H9 (cell line): Measurements from ENCODE around the gene MIGA2. TPM values are rescaled to one million over a fixed set of nuclear protein-coding genes. Genes with fewer than 3 reads are reported as not detected.

Experiments used
- DNase-seq: peaks from one replicate; pipeline ENCODE4 v3.0.0-alpha.2; 2017
- H2AFZ ChIP-seq: one replicate; pipeline ENCODE4 v1.6.1; 2013; ENCODE audit warnings: mild to moderate bottlenecking, low read length, control low read depth, moderate library complexity
- H2AK5ac ChIP-seq: 2 replicates; pipeline ENCODE4 v1.6.1; 2013; ENCODE audit warnings: low read length, control low read depth, mixed read lengths; ENCODE audit not compliant: insufficient read length
- H2BK120ac ChIP-seq: one replicate; pipeline ENCODE4 v1.6.1; 2013; ENCODE audit warnings: low read depth, mild to moderate bottlenecking, low read length, control low read depth, inconsistent platforms; ENCODE audit not compliant: poor library complexity, severe bottlenecking
- H2BK12ac ChIP-seq: 2 replicates; pipeline ENCODE4 v1.6.1; 2013; ENCODE audit warnings: low read length, control low read depth, mixed read lengths, low read depth; ENCODE audit not compliant: insufficient read length
- H2BK15ac ChIP-seq: 2 replicates; pipeline ENCODE4 v1.6.1; 2013; ENCODE audit warnings: low read depth, low read length, control low read depth
- H2BK20ac ChIP-seq: one replicate; pipeline ENCODE4 v1.6.1; 2013; ENCODE audit warnings: low read depth, mild to moderate bottlenecking, low read length, control low read depth, inconsistent platforms; ENCODE audit not compliant: poor library complexity, severe bottlenecking
- H2BK5ac ChIP-seq: 2 replicates; pipeline ENCODE4 v1.6.1; 2013; ENCODE audit warnings: low read length, control low read depth, mixed read lengths; ENCODE audit not compliant: insufficient read length
- H3K14ac ChIP-seq: 2 replicates; pipeline ENCODE4 v1.6.1; 2013; ENCODE audit warnings: low read length, control low read depth; ENCODE audit not compliant: insufficient read depth
- H3K18ac ChIP-seq: 2 replicates; pipeline ENCODE4 v1.6.1; 2013; ENCODE audit warnings: low read depth, mild to moderate bottlenecking, mixed read lengths, low read length, control low read depth; ENCODE audit not compliant: insufficient read length
- H3K23ac ChIP-seq: 2 replicates; pipeline ENCODE4 v1.6.1; 2013; ENCODE audit warnings: low read length, control low read depth, mixed read lengths, low read depth; ENCODE audit not compliant: insufficient read length
- H3K23me2 ChIP-seq: 2 replicates; pipeline ENCODE4 v1.6.1; 2013; ENCODE audit warnings: low read depth, mild to moderate bottlenecking, mixed read lengths, low read length, control low read depth; ENCODE audit not compliant: insufficient read length, poor library complexity, severe bottlenecking
- H3K27ac ChIP-seq: 2 replicates; pipeline ENCODE4 v1.5.1; 2013; ENCODE audit warnings: low read length, control low read depth, mixed read lengths, low read depth; ENCODE audit not compliant: insufficient read length
- H3K27me3 ChIP-seq: 2 replicates; pipeline ENCODE4 v1.6.1; 2013; ENCODE audit warnings: low read length, control low read depth, inconsistent platforms; ENCODE audit not compliant: insufficient read depth
- H3K4ac ChIP-seq: 2 replicates; pipeline ENCODE4 v1.6.1; 2013; ENCODE audit warnings: low read depth, mild to moderate bottlenecking, control low read depth, inconsistent platforms, low read length, moderate library complexity
- H3K4me1 ChIP-seq: 2 replicates; pipeline ENCODE4 v1.6.1; 2013; ENCODE audit warnings: low read length, control low read depth, inconsistent platforms; ENCODE audit not compliant: insufficient read depth
- H3K4me2 ChIP-seq: 2 replicates; pipeline ENCODE4 v1.6.1; 2013; ENCODE audit warnings: low read length, control low read depth, mixed read lengths; ENCODE audit not compliant: insufficient read length, insufficient read depth
- H3K56ac ChIP-seq: 2 replicates; pipeline ENCODE4 v1.6.1; 2013; ENCODE audit warnings: low read depth, mild to moderate bottlenecking, mixed read lengths, low read length, control low read depth; ENCODE audit not compliant: insufficient read length
- H3K79me1 ChIP-seq: 2 replicates; pipeline ENCODE4 v1.6.1; 2013; ENCODE audit warnings: low read depth, mild to moderate bottlenecking, moderate library complexity, low read length, control low read depth, inconsistent platforms; ENCODE audit not compliant: insufficient read depth, poor library complexity, severe bottlenecking
- H3K79me2 ChIP-seq: 2 replicates; pipeline ENCODE4 v1.6.1; 2013; ENCODE audit warnings: low read length, control low read depth, inconsistent platforms; ENCODE audit not compliant: insufficient read depth
- H3K9ac ChIP-seq: 2 replicates; pipeline ENCODE4 v1.6.1; 2013; ENCODE audit warnings: low read length, control low read depth, mixed read lengths; ENCODE audit not compliant: insufficient read length; ENCODE audit errors: extremely low read depth
- H3K9me3 ChIP-seq: one replicate; pipeline ENCODE4 v1.6.1; 2013; ENCODE audit warnings: low read depth, low read length, inconsistent platforms; ENCODE audit not compliant: control insufficient read depth
- H3T11ph ChIP-seq: one replicate; pipeline ENCODE4 v1.6.1; 2013; ENCODE audit warnings: mild to moderate bottlenecking, low read length, control low read depth, inconsistent platforms
- H4K20me1 ChIP-seq: one replicate; pipeline ENCODE4 v1.6.1; 2013; ENCODE audit not compliant: control insufficient read depth, insufficient read length, insufficient read depth
- H4K5ac ChIP-seq: 2 replicates; pipeline ENCODE4 v1.6.1; 2013; ENCODE audit warnings: low read depth, mild to moderate bottlenecking, mixed read lengths, low read length, control low read depth; ENCODE audit not compliant: insufficient read length
- H4K8ac ChIP-seq: replicated peaks from 2 replicates; pipeline ENCODE4 v1.6.1; 2013; ENCODE audit warnings: low read length, control low read depth, mixed read lengths, low read depth; ENCODE audit not compliant: insufficient read length
- H4K91ac ChIP-seq: 2 replicates; pipeline ENCODE4 v1.6.1; 2013; ENCODE audit warnings: low read depth, mild to moderate bottlenecking, moderate library complexity, mixed read lengths, low read length, control low read depth; ENCODE audit not compliant: insufficient read length
- H3K27ac Mint-ChIP-seq, 3 experiments: 2 replicates in 2 of 3; 3 replicates in 1 of 3; pipeline ENCODE4 v1.8.0; 2020 to 2021; ENCODE audit warnings: mixed read lengths in 3 of 3, mild to moderate bottlenecking in 1 of 3, moderate library complexity in 1 of 3
- H3K27me3 Mint-ChIP-seq: 2 replicates; pipeline ENCODE4 v1.8.0; 2021; ENCODE audit warnings: low read depth, mild to moderate bottlenecking, moderate library complexity, mixed read lengths
- H3K36me3 Mint-ChIP-seq, 3 experiments: 2 replicates in 2 of 3; 3 replicates in 1 of 3; pipeline ENCODE4 v1.8.0; 2020 to 2021; ENCODE audit warnings: low read depth in 3 of 3, mixed read lengths in 3 of 3; ENCODE audit not compliant: insufficient read depth in 1 of 3
- H3K4me1 Mint-ChIP-seq, 2 experiments: 2 replicates each; pipeline ENCODE4 v1.8.0; 2020; ENCODE audit warnings: mixed read lengths in 2 of 2
- H3K4me3 Mint-ChIP-seq, 2 experiments: 2 replicates in 1 of 2; 3 replicates in 1 of 2; pipeline ENCODE4 v1.8.0; 2020 to 2021; ENCODE audit warnings: mild to moderate bottlenecking in 2 of 2, mixed read lengths in 2 of 2, moderate library complexity in 1 of 2
- H3K9me3 Mint-ChIP-seq, 2 experiments: 2 replicates in 1 of 2; 3 replicates in 1 of 2; pipeline ENCODE4 v1.8.0; 2020; ENCODE audit warnings: mild to moderate bottlenecking in 2 of 2, mixed read lengths in 2 of 2, moderate library complexity in 1 of 2
- CTCF ChIP-seq: fragments of 200-600 bp; sonication (generic); conservative IDR thresholded peaks from 3 replicates; pipeline ENCODE4 v1.8.0; 2021; ENCODE audit warnings: antibody characterized with exemption, mild to moderate bottlenecking
- WGBS: extraction: QIAGEN DNeasy Blood & Tissue Kit; methylation state at CpG from one replicate; pipeline ENCODE4 v1.1.7; 2013; ENCODE audit warnings: missing lambda C conversion rate, low lambda C conversion rate, mixed read lengths; ENCODE audit not compliant: insufficient read length; ENCODE audit errors: extremely low coverage; 5-methylcytosine and 5-hydroxymethylcytosine counted together
- total RNA-seq: library from RNA; stranded (reverse); gene quantifications from 2 replicates; pipeline ENCODE4 v1.2.1, GENCODE V29; 2021

The MIGA2 gene
- total RNA-seq, 1 experiment from 2014 or later = 37.8 TPM

- Histone ChIP-seq H2BK15ac (no peak overlapping the region), H3K79me2 (peaks cover 2% of the 10 kb centered on the region; the same call in 1 of the 2 replicates), H2BK5ac (no peak overlapping the region), H3K9me3 (no peaks in the 10 kb centered on the region), H4K20me1 (no peaks in the 10 kb centered on the region), H3K14ac (peak overlapping the region; percentile 57; the same call in 1 of the 2 replicates), H3K4me1 (no peaks in the 10 kb centered on the region; the same call in 1 of the 2 replicates), H4K91ac (no peak overlapping the region), H2AK5ac (no peak overlapping the region), H3K23ac (no peak overlapping the region), H4K8ac (no peak overlapping the region), H3K27me3 (no peaks in the 10 kb centered on the region), H3K18ac (peak overlapping the region; percentile 27), H2BK12ac (no peak overlapping the region), H3K9ac (no peak overlapping the region), H2BK120ac (no peak overlapping the region), H4K5ac (no peak overlapping the region), H3K56ac (no peak overlapping the region), H3K4me2 (peak overlapping the region; percentile 26), H3K4ac (no peak overlapping the region), H2AFZ (no peak overlapping the region), H3K23me2 (peaks cover 8% of the 10 kb centered on the region), H2BK20ac (no peak overlapping the region), H3K79me1 (peaks cover 12% of the 10 kb centered on the region), H3T11ph (no peak overlapping the region), H3K27ac (no peak overlapping the region)
- Mint-ChIP-seq H3K9me3 (no peaks in the 10 kb centered on the region), H3K36me3 (peaks cover 0 to under 1% (median 0%) of the 10 kb centered on the region in 3 experiments; a peak in 3 of 7 replicates), H3K27ac (peak overlapping the region; percentile 15 to 88 (median 69); a peak in 4 of 7 replicates), H3K4me1 (peaks cover 9 to 48% of the 10 kb centered on the region in 2 experiments), H3K4me3 (peak overlapping the region; percentile 76 to 90), H3K27me3 (no peaks in the 10 kb centered on the region)
- no CpG with 5 or more reads among the region's 9 CpGs for WGBS
- TF ChIP-seq CTCF = no peak
- no peak for DNase-seq
Measured at GRCh38 chr9:129027224-129027684, 9.2 kb upstream of the MIGA2 start.
